Tibial nerve (tissue), 4 donors: Measurements from ENCODE around the gene ZNF280B.

Source experiments
- CTCF ChIP-seq, 5 experiments: fragments of 200-600 bp in 3 of 5; fragments of 450-650 bp in 2 of 5; sonication (generic) in 3 of 5; IDR thresholded peaks; one replicate each; pipeline ENCODE4 v1.5.1; 2016 to 2019; ENCODE audit warnings: antibody characterized with exemption in 5 of 5, mild to moderate bottlenecking in 3 of 5, moderate library complexity in 2 of 5
- EP300 ChIP-seq, 2 donors: sonication (generic); formaldehyde crosslinking; IDR thresholded peaks; one replicate each; pipeline ENCODE4 v1.6.1; 2017; ENCODE audit warnings: antibody characterized with exemption in 2 of 2, mild to moderate bottlenecking in 1 of 2
- POLR2A ChIP-seq, 2 donors: fragments of 450-650 bp; IDR thresholded peaks; one replicate each; pipeline ENCODE4 v1.6.1; 2017; ENCODE audit warnings: antibody characterized with exemption in 2 of 2, mild to moderate bottlenecking in 2 of 2, moderate library complexity in 2 of 2

- TF ChIP-seq CTCF (IDR thresholded peaks at IDR 0.05) = no peak
- no peak for TF ChIP-seq POLR2A (IDR thresholded peaks at IDR 0.05)
- no peak for TF ChIP-seq EP300 (IDR thresholded peaks at IDR 0.05)
Measured at GRCh38 chr22:22507743-22508273, 734 bp downstream of the ZNF280B start.
